Endodermal cell (in vitro differentiated cells): ENCODE measurements around the gene NEK6. TPM values are rescaled to one million over a fixed set of nuclear protein-coding genes. Genes with fewer than 3 reads are reported as not detected.

Source experiments
- DNase-seq: peaks from one replicate; pipeline ENCODE4 v3.0.0-alpha.2; 2017
- H3K27ac ChIP-seq: 2 replicates; pipeline ENCODE4 v1.5.1; 2013; ENCODE audit warnings: mild to moderate bottlenecking, low read depth, low read length, moderate library complexity
- H3K27me3 ChIP-seq: 2 replicates; pipeline ENCODE4 v1.6.1; 2013; ENCODE audit warnings: mild to moderate bottlenecking, low read length, moderate library complexity; ENCODE audit not compliant: insufficient read depth, control insufficient read depth, poor library complexity, severe bottlenecking
- H3K36me3 ChIP-seq: 2 replicates; pipeline ENCODE4 v1.7.0; 2013; ENCODE audit warnings: mild to moderate bottlenecking, low read length, moderate library complexity; ENCODE audit not compliant: control insufficient read depth, insufficient read depth
- H3K4me1 ChIP-seq: one replicate; pipeline ENCODE4 v1.7.0; 2013; ENCODE audit warnings: low read length; ENCODE audit not compliant: control insufficient read depth, insufficient read depth
- H3K4me3 ChIP-seq: 2 replicates; pipeline ENCODE4 v1.5.1; 2013; ENCODE audit warnings: mild to moderate bottlenecking, low read length, moderate library complexity
- H3K9ac ChIP-seq: 2 replicates; pipeline ENCODE4 v1.6.1; 2013; ENCODE audit warnings: mild to moderate bottlenecking, low read length, moderate library complexity; ENCODE audit not compliant: poor library complexity, severe bottlenecking; ENCODE audit errors: extremely low read depth
- H3K9me3 ChIP-seq: 2 replicates; pipeline ENCODE4 v1.6.1; 2013; ENCODE audit warnings: mild to moderate bottlenecking, low read length, moderate library complexity; ENCODE audit not compliant: control insufficient read depth
- H3K27ac Mint-ChIP-seq: 2 replicates; pipeline ENCODE4 v1.8.0; 2020; ENCODE audit warnings: mixed read lengths
- H3K27me3 Mint-ChIP-seq: 2 replicates; pipeline ENCODE4 v1.8.0; 2021; ENCODE audit warnings: mild to moderate bottlenecking, mixed read lengths; ENCODE audit not compliant: insufficient read depth
- H3K36me3 Mint-ChIP-seq: 2 replicates; pipeline ENCODE4 v1.8.0; 2020; ENCODE audit warnings: low read depth, mixed read lengths
- H3K4me1 Mint-ChIP-seq: 2 replicates; pipeline ENCODE4 v1.8.0; 2020; ENCODE audit warnings: mixed read lengths
- H3K4me3 Mint-ChIP-seq: 2 replicates; pipeline ENCODE4 v1.8.0; 2020; ENCODE audit warnings: mild to moderate bottlenecking, moderate library complexity, mixed read lengths
- H3K9me3 Mint-ChIP-seq: 2 replicates; pipeline ENCODE4 v1.8.0; 2020; ENCODE audit warnings: mild to moderate bottlenecking, mixed read lengths
- CTCF ChIP-seq: fragments of 200-600 bp; sonication (generic); conservative IDR thresholded peaks from 2 replicates; pipeline ENCODE4 v1.5.0; 2021; ENCODE audit warnings: antibody characterized with exemption, mild to moderate bottlenecking
- WGBS, 2 experiments: methylation state at CpG; one replicate each; pipeline versions ENCODE4 v1.1.5 to v1.1.7; 2013; ENCODE audit warnings: missing lambda C conversion rate in 2 of 2, mixed read lengths in 1 of 2; ENCODE audit not compliant: insufficient coverage in 1 of 2, insufficient read length in 1 of 2; 5-methylcytosine and 5-hydroxymethylcytosine counted together
- total RNA-seq, 2 donors: library from RNA; stranded (reverse); fragmentation: NEBNext Ultra II Directional in 1 of 2; extraction: Animal tissue kit (Norgen Biotek cat#: 25700) in 1 of 2; gene quantifications; 2 replicates in 1 of 2; 3 replicates in 1 of 2; pipeline ENCODE4 v1.2.1, GENCODE V29; 2021

Gene NEK6
- total RNA-seq, 2 donors from 2014 or later, result 17.1 to 32.5 TPM

GRCh38 chr9:124354346-124355038 lies 96.7 kb downstream of the NEK6 start:
- WGBS, 2 experiments, result 90 to 100% methylated on average over 7 to 17 of the region's 17 CpGs
- no peaks in the 10 kb centered on the region for H3K27me3 ChIP-seq
- peak; percentile 41 for DNase-seq
- no peak overlapping the region for H3K4me3 ChIP-seq
- no peaks in the 10 kb centered on the region for H3K9me3 ChIP-seq
- H3K4me1 Mint-ChIP-seq, result peaks cover 4% of the 10 kb centered on the region
- H3K36me3 Mint-ChIP-seq, result peaks cover 34% of the 10 kb centered on the region
- no peak overlapping the region for H3K27ac ChIP-seq
- H3K36me3 ChIP-seq, result peaks cover 66% of the 10 kb centered on the region
- no peaks in the 10 kb centered on the region for H3K9me3 Mint-ChIP-seq
- no peak overlapping the region for H3K4me3 Mint-ChIP-seq
- H3K9ac ChIP-seq, result no peak overlapping the region
- no peaks in the 10 kb centered on the region for H3K27me3 Mint-ChIP-seq
- no peak for TF ChIP-seq CTCF
- H3K27ac Mint-ChIP-seq, result peak overlapping the region; percentile 62
- H3K4me1 ChIP-seq, result no peaks in the 10 kb centered on the region

- Mint-ChIP-seq H3K9me3 (no peaks in the 10 kb centered on the region), H3K36me3 (peaks cover 34% of the 10 kb centered on the region), H3K4me3 (no peak overlapping the region), H3K27ac (no peak overlapping the region), H3K27me3 (no peaks in the 10 kb centered on the region), H3K4me1 (peaks cover 4% of the 10 kb centered on the region)
- TF ChIP-seq CTCF, result no peak
- Histone ChIP-seq H3K4me3 (no peak overlapping the region), H3K27ac (no peak overlapping the region), H3K9ac (no peak overlapping the region), H3K4me1 (no peaks in the 10 kb centered on the region), H3K27me3 (no peaks in the 10 kb centered on the region), H3K36me3 (peaks cover 59% of the 10 kb centered on the region), H3K9me3 (no peaks in the 10 kb centered on the region)
- WGBS, 2 experiments, result 96% methylated on average over 12 to 21 of the region's 21 CpGs
- DNase-seq, result peak; percentile 43
Observed at GRCh38 chr9:124355039-124355940, 97.5 kb downstream of the NEK6 start.

GRCh38 chr9:124355941-124356744 lies 98.4 kb downstream of the NEK6 start:
- H3K4me1 ChIP-seq, result no peaks in the 10 kb centered on the region
- 90 to 99% methylated on average over 8 to 15 of the region's 15 CpGs for WGBS, 2 experiments

More at GRCh38 chr9:124355941-124356744, 98.4 kb downstream of the NEK6 start:
- Mint-ChIP-seq H3K4me1 (peaks cover 4% of the 10 kb centered on the region), H3K27ac (peak overlapping the region; percentile 20), H3K27me3 (no peaks in the 10 kb centered on the region), H3K9me3 (no peaks in the 10 kb centered on the region), H3K4me3 (no peak overlapping the region), H3K36me3 (peaks cover 33% of the 10 kb centered on the region)
- no peaks in the 10 kb centered on the region for H3K9me3 ChIP-seq
- no peak overlapping the region for H3K27ac ChIP-seq
- peaks cover 51% of the 10 kb centered on the region for H3K36me3 ChIP-seq
- DNase-seq, result no peak
- H3K27me3 ChIP-seq, result no peaks in the 10 kb centered on the region
- H3K9ac ChIP-seq, result no peak overlapping the region
- no peak for TF ChIP-seq CTCF
- no peak overlapping the region for H3K4me3 ChIP-seq
